ENCODE results near the gene PTPRD.

The PTPRD gene

GRCh38 chr9:8571643-8572042 lies 2041.2 kb downstream of the PTPRD start:
- no peak for DNase-seq (ENCODE audit: low read depth)

- DNase-seq (ENCODE audit: low read depth): no peak
Measured at GRCh38 chr9:8570776-8571175, 2042.0 kb downstream of the PTPRD start.

DNA sequence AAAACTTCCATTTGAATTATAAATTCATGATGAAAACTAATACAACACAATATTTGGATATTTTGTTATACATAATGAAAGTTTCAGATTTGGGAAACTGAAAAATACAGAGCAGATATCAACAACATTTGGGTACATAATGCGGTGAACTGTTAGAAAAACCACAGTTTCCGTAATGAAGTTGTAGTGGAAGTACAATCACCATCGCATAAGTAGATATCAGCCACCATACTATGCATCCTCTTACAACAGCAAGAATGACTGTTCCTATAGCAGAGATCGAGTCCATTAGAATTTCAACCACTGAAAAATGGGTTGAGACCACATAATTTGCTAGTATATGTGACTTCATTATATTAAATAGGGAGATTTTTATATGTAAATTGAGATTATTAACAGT lies 2043.0 kb downstream of the PTPRD start:
- DNase-seq (ENCODE audit: low read depth): no peak

GRCh38 chr9:8567963-8568579 lies 2044.7 kb downstream of the PTPRD start:
- DNase-seq (ENCODE audit: low read depth): no peak

DNA sequence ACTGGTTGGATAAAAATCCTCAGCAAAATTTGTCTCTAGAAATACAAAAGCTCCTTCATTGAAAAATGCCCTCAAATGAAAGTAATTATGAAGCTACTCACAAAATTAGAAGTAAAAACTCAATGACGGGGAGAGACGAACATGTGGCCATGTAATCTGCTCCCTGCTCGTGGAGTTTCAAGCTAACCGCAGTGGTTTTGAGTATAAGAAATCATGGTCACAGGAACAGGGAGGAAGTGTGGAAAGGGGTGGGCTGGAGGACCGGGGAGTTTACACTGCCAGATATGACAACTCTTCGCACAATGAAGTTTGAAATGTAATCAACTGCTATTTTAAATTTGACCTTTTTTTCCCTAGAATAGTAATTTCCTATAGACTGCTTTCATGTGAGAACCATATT lies 2047.8 kb downstream of the PTPRD start:
- no peak for DNase-seq (ENCODE audit: low read depth)

DNA sequence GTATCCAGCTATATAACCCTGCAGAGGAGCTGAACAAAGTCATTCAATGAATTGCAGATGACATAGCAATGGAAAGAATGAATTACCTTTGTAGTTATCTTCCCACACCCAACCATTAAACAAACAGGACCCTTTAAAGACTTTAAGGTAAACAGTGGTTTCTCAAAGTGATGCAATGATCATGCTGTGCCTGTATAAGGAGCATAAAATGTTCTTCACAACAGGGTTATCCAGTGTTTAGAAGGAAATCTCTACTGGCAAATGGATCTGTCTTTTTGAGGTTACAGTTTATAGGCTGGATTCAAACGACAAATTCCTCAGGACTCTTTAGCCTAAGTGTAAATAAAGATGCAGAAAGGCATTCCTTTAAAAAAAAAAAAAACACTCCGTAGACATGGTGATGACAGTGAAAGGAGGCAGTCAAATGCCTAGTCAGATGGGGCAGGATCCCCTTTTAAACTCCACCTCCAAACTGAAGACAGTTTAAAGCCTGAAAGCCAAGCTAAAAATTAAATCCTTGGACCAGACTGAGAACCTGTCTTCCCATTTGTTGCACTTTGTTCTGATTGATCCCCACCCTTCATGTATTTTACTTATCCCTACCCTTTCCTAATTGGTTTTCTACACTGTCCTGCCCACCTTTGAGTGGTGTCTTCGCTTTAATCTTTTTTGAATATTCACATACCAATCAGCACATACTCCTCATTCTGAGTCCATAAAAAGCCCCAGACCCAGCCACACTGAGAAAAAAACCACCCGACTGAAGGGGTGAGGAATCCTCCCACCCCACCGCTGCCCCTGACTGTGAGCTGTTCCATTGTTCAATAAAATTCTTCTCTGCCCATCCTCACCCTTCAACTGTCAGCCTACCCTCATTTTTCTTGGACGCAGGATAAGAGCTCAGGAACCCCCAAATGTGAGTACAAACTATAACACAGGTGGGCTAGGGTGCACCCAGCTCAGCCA lies 2052.0 kb downstream of the PTPRD start:
- no peak for DNase-seq (ENCODE audit: low read depth)

GRCh38 chr9:8558176-8558575 lies 2054.6 kb downstream of the PTPRD start:
- DNase-seq (ENCODE audit: low read depth): no peak

DNA sequence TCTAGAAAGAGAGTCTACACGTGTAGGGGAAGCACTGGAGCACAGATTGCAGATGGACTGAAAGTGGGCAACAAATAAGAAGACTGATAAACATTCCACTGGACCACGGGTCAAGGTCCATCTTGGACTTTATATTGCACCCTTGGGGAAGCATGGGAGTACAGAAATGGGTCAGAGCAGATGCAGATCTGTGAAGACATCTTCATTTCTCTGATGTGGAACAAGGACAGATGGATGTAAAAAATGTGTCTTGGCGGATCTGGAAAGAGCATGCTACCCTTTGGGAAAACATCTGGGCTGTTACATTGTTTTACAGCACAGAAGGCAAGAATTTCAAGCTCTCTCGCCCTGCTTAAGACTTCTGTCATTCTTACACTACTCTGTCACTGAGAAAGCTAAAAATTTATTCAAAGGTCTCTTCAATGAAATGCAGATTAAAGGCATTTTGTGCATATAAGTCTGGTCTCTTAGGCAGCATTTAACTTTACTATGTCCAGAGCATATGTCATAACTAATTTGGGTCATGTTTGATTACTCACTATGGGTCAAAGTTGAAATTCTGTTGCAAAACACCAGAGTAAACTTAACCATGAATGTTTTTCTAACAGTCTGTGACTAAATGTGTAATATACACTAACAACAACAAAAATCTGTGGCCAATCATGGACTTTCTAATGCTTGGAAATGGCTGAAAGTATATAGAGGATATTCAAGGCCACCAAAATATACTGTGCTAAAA lies 2056.9 kb downstream of the PTPRD start:
- DNase-seq (ENCODE audit: low read depth): no peak

DNA sequence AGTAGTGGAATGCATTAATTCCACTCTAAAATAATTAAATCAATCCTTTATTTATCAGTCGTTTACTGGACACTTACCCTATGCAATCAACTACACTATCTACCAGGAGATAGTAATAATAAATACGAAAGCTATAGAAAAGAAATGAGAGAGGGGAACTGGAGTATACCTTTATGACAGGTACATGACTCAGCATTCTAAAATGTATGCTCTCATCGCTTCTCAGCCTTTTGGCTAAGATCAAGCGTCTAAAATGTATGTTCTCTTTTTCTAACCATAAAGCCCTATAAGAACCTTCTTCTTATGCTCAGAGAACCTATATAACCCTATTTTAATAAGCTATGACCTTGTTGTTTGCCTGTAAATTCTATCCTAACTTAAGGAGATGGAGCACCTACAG lies 2059.4 kb downstream of the PTPRD start:
- no peak for DNase-seq (ENCODE audit: low read depth)

GRCh38 chr9:8552732-8553131 lies 2060.1 kb downstream of the PTPRD start:
- DNase-seq (ENCODE audit: low read depth): no peak

DNA sequence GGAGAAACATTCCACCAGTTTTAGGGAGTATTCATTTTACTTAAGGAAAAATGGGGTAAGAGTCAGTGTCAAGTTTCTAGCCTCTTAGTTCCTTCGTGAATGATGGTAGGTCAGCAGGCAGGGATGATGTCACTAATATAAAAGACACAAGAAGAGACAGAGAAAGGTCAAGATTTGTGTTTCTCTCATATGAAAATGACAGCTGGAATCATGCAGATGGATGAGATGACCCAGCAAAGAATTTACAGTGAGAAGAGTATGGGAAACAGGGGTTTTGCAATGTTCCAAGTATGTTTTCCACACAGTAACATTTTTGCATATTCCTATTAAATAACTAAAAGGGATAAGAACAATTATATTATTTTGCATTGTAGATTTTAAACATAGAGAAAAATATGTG lies 2063.6 kb downstream of the PTPRD start:
- no peak for DNase-seq (ENCODE audit: low read depth)

DNA sequence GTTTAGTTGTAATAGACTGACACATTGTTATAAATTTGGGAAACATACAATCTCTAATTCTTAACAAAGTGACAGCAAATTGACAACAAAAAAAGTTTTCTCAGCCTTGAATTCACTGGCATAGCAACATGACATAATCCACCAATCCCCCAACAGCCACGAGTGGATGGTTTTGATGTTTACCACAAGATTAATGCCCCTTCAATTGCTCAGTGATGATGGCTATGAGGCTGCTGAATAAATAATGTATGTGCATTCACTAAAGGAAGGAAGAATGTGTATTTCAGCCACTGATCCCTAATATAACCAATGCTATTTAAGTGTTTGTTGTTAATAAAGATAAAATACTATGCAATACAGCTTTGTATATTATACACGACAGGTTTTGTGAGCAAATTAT lies 2069.6 kb downstream of the PTPRD start:
- no peak for DNase-seq (ENCODE audit: low read depth)

GRCh38 chr9:8542537-8542936 lies 2070.3 kb downstream of the PTPRD start:
- DNase-seq (ENCODE audit: low read depth): no peak

DNA sequence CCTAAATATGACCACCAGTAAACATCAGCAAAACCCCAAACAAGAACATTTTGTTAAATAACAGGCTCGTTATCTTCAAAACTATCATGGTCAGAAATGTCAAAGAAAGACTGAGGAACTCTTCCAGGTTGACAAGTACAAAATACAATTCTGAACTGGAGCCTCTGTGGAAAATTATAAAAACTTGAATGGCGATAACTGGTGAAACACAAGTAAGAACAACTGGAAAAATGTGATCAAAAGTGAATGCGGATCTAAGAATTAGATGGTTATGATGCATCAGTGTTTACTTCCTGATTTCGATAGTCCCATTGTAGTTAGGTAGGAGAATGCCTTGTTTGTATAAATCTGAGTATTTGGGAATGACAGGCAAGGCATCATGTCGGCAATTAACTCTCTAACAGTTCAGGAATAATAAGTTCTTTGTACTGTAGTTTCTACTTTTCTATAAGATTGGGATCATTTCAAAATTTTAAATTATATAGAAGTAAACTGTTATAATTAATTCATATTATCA lies 2073.1 kb downstream of the PTPRD start:
- no peak for DNase-seq (ENCODE audit: low read depth)

DNA sequence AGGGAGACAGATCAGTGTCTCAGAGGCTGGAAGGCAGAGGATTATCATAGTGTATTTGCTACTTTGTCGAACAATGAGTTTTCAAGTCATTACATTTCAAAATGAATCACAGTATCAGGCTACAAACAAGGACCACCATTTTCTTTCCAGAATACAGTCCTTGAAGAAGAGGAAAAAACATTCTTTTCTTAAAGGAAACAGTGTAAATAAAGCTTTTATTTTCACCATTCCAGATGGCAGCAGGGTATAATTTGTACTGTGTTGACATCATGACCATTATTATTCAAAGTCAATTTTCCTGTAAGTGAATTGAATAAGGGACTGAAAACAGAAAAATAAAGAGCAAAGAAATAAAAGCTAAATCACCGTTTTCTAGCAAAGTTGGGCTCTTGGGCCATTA lies 2076.0 kb downstream of the PTPRD start:
- DNase-seq (ENCODE audit: low read depth): no peak

DNA sequence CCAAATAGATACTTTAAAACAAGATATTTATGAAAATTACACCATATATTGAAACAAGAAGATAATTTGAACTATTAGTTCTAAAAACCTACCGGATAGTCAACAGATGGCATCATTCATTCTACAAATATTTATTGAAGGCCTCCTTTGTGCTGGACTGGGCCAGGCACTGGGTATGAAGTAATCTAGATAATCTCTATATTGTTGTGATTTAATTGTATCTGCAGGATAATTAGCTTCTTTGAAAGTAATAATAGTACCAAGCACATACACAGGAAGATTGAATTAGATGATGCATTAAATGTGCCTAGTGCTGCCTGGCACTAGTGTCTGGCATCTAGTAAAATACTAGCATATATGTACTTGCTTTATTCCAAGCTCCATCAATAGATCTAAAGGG lies 2078.0 kb downstream of the PTPRD start:
- DNase-seq (ENCODE audit: low read depth): no peak

DNA sequence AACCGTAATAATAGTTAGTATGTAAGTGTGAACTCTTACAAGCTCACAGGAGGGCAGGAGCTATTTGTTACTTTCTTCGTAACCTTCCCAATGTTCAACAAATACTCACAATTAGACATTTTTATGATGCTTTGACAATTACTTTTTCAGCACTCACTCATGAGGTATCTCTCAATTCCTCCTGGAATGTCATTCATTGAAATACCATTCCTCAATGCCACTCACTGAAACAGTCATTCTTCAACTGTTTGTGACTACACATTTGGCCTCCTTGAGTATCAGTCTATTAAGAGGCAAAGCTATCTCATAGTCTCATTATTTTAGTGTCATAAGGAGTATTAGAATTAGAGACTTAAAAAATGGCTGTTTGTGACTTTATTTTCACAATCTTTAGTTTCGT lies 2079.1 kb downstream of the PTPRD start:
- DNase-seq (ENCODE audit: low read depth): no peak

- DNase-seq (ENCODE audit: low read depth): no peak
Measured at GRCh38 chr9:8531826-8532415, 2080.9 kb downstream of the PTPRD start.

DNA sequence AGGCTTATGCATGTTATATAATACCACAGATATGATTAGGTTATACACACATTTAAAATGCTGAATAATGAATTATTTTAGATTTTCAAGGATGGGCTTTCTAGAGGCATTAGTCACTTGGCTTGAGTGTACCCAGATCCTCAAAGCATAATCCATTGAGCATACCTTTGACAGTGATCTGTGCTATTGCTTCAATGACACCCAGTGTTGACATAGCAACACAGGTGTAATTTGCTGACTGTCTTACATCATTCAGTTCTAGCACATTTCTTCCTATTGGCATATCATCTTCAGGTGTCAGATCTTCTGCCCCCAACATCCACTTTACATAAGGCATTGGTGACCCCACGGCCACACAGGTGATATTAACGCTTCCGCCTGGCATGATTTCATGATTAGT lies 2091.7 kb downstream of the PTPRD start:
- DNase-seq (ENCODE audit: low read depth): no peak

GRCh38 chr9:8515748-8516147 lies 2097.1 kb downstream of the PTPRD start:
- no peak for DNase-seq (ENCODE audit: low read depth)

DNA sequence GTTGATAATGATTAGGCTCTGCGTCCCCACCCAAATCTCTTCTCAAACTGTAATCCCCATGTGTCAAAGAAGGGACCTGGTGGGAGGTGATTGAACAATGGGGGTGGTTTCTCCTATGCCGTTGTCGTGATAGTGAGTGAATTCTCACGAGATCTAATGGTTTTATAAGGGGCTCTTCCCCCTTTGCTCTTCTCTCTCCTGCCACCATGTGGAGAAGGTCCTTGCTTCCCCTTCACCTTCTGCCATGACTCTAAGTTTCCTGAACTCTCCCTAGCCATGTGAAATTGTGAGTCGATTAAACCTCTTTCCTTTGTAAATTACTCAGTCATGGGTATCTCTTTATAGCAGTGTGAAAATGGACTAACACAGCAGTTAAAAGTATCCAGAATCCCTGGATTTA lies 2098.0 kb downstream of the PTPRD start:
- no peak for DNase-seq (ENCODE audit: low read depth)

GRCh38 chr9:8508671-8509290 lies 2104.0 kb downstream of the PTPRD start:
- DNase-seq (ENCODE audit: low read depth): no peak

Measured in EH (cell line).